ENCODE data around the gene LCN9. TPM values are rescaled to one million over a fixed set of nuclear protein-coding genes. Genes with fewer than 3 reads are reported as not detected.

Gene LCN9
- total RNA-seq, 1 experiment from 2014 or later: not detected

DNA sequence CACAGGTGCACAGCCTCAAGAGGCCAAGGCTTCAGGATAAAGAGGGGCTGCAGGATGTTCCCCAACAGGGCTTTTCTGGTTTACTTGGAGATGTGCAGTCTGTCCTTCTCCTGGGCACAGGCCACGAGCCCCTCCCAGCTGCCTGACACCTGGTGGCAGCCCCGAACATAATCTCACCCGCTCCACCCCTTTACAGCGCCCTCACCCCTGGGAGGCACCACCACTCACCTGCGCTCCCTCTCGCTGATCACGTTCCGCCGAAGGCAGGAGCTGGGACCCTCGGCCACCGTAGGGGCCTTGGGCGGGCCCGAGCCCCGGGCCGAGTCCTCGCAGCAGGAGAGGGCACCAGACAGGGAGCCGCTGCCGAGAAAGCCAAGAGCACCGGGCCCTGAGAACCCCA is 35.7 kb downstream of the LCN9 start:
- no TSS peak for BruUV-seq (replicated peaks)
- no peaks in the 10 kb centered on the region for H3K4me1 ChIP-seq (ENCODE audit: control insufficient read depth, insufficient read depth, low read length)
- TF ChIP-seq, protein P1, sequence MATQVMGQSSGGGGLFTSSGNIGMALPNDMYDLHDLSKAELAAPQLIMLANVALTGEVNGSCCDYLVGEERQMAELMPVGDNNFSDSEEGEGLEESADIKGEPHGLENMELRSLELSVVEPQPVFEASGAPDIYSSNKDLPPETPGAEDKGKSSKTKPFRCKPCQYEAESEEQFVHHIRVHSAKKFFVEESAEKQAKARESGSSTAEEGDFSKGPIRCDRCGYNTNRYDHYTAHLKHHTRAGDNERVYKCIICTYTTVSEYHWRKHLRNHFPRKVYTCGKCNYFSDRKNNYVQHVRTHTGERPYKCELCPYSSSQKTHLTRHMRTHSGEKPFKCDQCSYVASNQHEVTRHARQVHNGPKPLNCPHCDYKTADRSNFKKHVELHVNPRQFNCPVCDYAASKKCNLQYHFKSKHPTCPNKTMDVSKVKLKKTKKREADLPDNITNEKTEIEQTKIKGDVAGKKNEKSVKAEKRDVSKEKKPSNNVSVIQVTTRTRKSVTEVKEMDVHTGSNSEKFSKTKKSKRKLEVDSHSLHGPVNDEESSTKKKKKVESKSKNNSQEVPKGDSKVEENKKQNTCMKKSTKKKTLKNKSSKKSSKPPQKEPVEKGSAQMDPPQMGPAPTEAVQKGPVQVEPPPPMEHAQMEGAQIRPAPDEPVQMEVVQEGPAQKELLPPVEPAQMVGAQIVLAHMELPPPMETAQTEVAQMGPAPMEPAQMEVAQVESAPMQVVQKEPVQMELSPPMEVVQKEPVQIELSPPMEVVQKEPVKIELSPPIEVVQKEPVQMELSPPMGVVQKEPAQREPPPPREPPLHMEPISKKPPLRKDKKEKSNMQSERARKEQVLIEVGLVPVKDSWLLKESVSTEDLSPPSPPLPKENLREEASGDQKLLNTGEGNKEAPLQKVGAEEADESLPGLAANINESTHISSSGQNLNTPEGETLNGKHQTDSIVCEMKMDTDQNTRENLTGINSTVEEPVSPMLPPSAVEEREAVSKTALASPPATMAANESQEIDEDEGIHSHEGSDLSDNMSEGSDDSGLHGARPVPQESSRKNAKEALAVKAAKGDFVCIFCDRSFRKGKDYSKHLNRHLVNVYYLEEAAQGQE (IDR thresholded peaks at IDR 0.05; ENCODE audit: insufficient read depth in 1 of 2, low read depth in 2 of 2, low read length in 1 of 2): no peak
- in situ Hi-C loops (cut with HindIII; ENCODE audit: low pct_unique_long_range_greater_than_20kb, low sequenced_read_pairs) (no loop called here), intact Hi-C loops (cut with micrococcal nuclease; ENCODE audit: unreplicated experiment) (no loop called here)
- no peaks in the 10 kb centered on the region for H3K9me3 ChIP-seq (ENCODE audit: control insufficient read depth, insufficient read depth, low read depth, low read length)
- no peak for DNase-seq (ENCODE audit: low read depth, low spot score)
- no peak overlapping the region for H3K27ac ChIP-seq (ENCODE audit: low read length)
- ChIA-PET POLR2A (no interaction called here), CTCF (no interaction called here)
- no peak for ATAC-seq
- H3K4me3 ChIP-seq (ENCODE audit: low read depth in 2 of 2, low read length in 2 of 2): no peak overlapping the region
- no peaks in the 10 kb centered on the region for H3K27me3 ChIP-seq (ENCODE audit: control insufficient read depth, insufficient read depth, low read length)
- no peaks in the 10 kb centered on the region for H3K36me3 ChIP-seq (ENCODE audit: control insufficient read depth, insufficient read depth, low read length)

DNA sequence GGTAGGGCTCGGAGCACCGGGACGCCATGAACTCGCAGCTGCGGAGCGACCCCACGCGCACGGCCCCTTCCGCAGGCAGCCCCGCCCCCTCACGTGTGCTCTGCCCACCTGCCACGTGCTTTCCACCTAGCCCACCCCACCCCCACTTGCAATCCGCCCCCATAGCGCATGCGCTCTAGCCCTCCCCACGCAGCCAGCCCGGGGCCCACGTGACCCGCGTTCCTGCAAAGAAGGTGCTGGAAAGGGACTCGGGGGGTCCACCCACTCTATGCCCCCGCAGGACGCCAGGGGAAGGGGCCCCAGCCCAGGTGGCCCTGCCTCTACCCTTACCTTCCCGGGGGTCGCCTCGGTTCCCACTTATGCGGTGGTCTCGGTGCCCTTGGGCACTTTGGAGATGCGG is 36.3 kb downstream of the LCN9 start, which contains the start of gene SOHLH1:
Gene SOHLH1 (minus strand): TSS at position 42 of the 400 bp plus-strand sequence. CDS start 14 bp downstream, at position 28.
- POLR2A ChIA-PET: no interaction called here
- no peak within 1 kb of the TSS for H3K27ac ChIP-seq (ENCODE audit: low read length)
- CTCF ChIA-PET: no interaction called here
- no peaks in the 10 kb centered on the region for H3K9me3 ChIP-seq (ENCODE audit: control insufficient read depth, insufficient read depth, low read depth, low read length)
- H3K4me1 ChIP-seq (ENCODE audit: control insufficient read depth, insufficient read depth, low read length): no peaks in the 10 kb centered on the region
- no TSS peak for BruUV-seq (replicated peaks)
- no peaks in the 10 kb centered on the region for H3K36me3 ChIP-seq (ENCODE audit: control insufficient read depth, insufficient read depth, low read length)
- in situ Hi-C loops (cut with HindIII; ENCODE audit: low pct_unique_long_range_greater_than_20kb, low sequenced_read_pairs): no loop called here
- intact Hi-C loops (cut with micrococcal nuclease; ENCODE audit: unreplicated experiment): no loop called here
- DNase-seq (ENCODE audit: low read depth, low spot score) (no peak), ATAC-seq (no peak)
- H3K4me3 ChIP-seq (ENCODE audit: low read depth in 2 of 2, low read length in 2 of 2): no peak within 1 kb of the TSS
- no peaks in the 10 kb centered on the region for H3K27me3 ChIP-seq (ENCODE audit: control insufficient read depth, insufficient read depth, low read length)
- TF ChIP-seq POLR2AphosphoS5 (IDR thresholded peaks at IDR 0.05; ENCODE audit: low read depth, low read length) (no peak), SIN3A (IDR thresholded peaks at IDR 0.05; ENCODE audit: borderline replicate concordance, insufficient read depth, low read depth, low read length) (no peak), TCF7L2 (IDR thresholded peaks at IDR 0.05; ENCODE audit: low read depth, low read length) (no peak)
- TF ChIP-seq, protein P2, sequence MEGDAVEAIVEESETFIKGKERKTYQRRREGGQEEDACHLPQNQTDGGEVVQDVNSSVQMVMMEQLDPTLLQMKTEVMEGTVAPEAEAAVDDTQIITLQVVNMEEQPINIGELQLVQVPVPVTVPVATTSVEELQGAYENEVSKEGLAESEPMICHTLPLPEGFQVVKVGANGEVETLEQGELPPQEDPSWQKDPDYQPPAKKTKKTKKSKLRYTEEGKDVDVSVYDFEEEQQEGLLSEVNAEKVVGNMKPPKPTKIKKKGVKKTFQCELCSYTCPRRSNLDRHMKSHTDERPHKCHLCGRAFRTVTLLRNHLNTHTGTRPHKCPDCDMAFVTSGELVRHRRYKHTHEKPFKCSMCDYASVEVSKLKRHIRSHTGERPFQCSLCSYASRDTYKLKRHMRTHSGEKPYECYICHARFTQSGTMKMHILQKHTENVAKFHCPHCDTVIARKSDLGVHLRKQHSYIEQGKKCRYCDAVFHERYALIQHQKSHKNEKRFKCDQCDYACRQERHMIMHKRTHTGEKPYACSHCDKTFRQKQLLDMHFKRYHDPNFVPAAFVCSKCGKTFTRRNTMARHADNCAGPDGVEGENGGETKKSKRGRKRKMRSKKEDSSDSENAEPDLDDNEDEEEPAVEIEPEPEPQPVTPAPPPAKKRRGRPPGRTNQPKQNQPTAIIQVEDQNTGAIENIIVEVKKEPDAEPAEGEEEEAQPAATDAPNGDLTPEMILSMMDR (IDR thresholded peaks at IDR 0.05): no peak
- TF ChIP-seq, protein P1 (IDR thresholded peaks at IDR 0.05; ENCODE audit: insufficient read depth in 1 of 2, low read depth in 2 of 2, low read length in 1 of 2): no peak

All from Panc1 (cell line).